HFF-Myc (cell line): ENCODE measurements around the gene RYR1.

Source experiments
- DNase-seq: peaks from one replicate; pipeline ENCODE4 v3.0.0-alpha.2; 2011; ENCODE audit warnings: low read depth; ENCODE audit errors: extremely low read depth
- H3K4me3 ChIP-seq: replicated peaks from 2 replicates; pipeline ENCODE4 v1.5.1; 2011; ENCODE audit warnings: low read depth, mild to moderate bottlenecking, control low read depth, low read length
- TF ChIP-seq, protein P1 (sequence below): IDR thresholded peaks from 2 replicates; pipeline ENCODE4 v1.5.1; 2012; ENCODE audit warnings: mild to moderate bottlenecking, low read depth, low read length, control low read depth; ENCODE audit errors: missing control alignments

Gene RYR1

DNA sequence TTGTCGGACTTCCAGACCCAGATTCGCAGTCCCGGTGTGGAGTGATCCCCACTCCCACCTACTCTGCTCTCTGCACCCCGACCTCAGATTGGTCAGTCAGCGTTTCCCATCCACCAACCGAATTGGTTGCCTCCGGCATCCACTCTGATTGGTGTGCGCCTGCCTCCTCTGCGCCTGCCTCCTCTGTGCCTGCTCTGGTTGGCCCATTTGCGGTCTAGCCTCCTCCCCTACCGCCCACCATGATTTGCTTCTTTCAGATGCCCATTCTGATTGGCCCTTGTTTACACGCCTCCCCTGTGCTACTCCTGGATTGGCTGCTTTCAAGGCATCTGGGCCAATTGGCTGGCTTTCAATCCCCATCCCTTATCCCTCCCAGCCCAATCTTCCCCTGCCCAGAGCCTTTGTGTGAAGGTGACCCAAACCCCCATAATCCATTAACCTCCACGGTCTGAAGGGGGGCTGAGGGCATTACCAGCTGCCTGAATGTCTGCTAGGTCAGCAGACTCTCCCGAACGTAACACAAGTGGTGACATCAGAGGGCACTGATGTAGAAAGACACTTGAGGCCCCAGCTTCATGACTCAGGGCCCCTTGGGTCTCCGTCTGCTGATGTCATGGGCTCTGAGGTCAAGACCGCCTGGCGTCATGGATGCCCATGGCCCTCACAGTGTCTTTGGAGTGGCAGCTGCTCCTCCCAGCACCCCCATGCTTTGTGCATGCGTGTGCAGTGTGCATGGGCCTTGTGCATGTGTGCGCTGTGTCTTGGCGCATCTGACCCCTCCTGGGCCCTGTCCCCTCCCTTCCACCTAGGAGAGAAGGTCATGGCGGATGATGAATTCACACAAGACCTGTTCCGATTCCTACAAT lies 103.8 kb downstream of the RYR1 start:
- DNase-seq = no peak
- no peak overlapping the region for H3K4me3 ChIP-seq
- TF ChIP-seq, protein P1, sequence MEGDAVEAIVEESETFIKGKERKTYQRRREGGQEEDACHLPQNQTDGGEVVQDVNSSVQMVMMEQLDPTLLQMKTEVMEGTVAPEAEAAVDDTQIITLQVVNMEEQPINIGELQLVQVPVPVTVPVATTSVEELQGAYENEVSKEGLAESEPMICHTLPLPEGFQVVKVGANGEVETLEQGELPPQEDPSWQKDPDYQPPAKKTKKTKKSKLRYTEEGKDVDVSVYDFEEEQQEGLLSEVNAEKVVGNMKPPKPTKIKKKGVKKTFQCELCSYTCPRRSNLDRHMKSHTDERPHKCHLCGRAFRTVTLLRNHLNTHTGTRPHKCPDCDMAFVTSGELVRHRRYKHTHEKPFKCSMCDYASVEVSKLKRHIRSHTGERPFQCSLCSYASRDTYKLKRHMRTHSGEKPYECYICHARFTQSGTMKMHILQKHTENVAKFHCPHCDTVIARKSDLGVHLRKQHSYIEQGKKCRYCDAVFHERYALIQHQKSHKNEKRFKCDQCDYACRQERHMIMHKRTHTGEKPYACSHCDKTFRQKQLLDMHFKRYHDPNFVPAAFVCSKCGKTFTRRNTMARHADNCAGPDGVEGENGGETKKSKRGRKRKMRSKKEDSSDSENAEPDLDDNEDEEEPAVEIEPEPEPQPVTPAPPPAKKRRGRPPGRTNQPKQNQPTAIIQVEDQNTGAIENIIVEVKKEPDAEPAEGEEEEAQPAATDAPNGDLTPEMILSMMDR = no peak

DNA sequence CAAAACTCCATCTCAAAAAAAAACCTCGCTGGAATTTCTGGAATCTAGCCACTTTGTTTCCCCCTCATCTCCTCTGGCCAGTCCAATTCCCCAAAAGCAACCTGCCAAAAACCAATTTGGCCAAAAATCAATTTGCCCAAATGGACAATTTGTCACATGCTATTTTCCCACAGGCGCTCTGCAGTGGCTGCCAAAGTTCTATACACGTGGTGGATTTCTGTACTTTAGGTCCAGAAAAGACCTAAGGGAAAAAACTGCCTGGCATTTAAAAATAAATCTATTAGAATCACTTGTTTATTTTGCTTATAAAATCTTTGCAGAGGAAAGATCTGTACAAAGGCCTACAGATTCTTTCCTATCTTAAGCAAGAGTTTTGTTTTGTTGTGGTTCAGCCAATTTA lies 104.9 kb downstream of the RYR1 start:
- TF ChIP-seq, protein P1 = no peak
- H3K4me3 ChIP-seq = no peak overlapping the region
- no peak for DNase-seq

DNA sequence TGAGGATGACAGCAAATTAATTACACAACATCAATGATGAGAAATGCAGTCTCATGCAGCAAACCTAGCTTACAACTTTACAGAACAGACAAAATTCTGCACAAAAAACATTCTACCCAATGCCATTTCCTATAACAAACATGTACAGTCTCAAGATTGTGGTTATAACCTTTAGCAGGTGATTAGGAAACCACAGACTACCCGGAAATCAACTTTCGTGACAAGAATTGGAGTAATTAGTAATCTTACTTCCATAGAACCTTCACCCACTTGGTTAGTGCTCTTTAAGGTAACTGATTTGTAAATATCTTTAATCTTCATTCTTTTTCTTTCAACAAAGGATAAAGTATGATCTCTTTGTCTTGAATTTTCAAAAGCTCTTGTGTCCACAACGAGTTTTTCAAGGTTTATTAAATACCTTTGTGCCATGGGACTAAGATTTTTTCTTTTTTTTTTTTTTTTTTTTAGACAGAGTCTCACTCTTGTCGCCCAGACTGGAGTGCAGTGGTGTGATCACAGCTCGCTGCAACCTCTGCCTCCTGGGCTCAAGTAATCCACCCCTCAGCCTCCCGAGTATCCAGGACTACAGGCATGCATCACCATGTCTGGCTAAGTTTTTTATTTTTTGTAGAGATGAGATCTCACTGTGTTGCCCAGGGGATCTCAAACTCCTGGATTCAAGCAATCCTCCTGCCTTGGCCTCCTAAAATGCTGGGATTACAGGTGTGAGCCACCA lies 105.5 kb downstream of the RYR1 start:
- H3K4me3 ChIP-seq = no peak overlapping the region
- TF ChIP-seq, protein P1 = no peak
- DNase-seq = no peak

DNA sequence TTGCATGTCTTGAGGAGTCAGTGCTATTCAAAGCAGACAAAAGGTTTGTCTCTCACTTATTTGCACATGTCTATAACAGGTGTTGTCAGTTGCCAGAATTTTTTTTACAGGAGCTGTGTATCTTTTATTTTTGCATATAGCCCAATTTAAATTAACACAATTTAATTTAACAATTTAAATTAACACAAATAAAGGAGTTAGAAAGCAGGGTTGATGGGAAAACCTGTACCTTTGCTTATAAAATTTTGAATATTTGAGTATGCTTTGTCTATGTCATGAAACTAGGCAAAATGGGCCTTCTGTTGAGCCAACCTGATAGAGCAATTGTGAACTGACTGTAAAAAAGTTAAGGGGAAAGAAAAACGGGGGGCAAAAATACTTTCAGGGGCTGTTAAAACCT lies 106.3 kb downstream of the RYR1 start:
- no peak for DNase-seq
- TF ChIP-seq, protein P1 = no peak
- no peak overlapping the region for H3K4me3 ChIP-seq

DNA sequence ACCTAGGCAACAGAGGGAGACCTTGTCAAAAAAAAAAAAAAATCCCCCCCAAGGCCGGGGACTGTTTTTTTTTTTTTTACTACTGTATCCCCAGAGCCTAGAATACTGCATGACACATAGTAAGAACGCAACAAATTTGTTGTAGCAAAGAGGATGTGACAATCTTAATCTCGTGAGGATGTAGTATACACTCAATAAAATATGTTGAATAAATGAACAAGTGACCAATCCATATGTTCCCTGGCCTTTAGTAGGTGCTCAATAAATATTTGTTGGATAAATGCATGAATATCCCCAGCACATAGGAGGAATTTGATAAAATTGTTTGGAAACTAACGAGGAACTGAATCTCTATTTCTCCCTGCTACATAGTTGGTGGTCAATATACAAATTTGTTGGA lies 108.5 kb downstream of the RYR1 start:
- H3K4me3 ChIP-seq = no peak overlapping the region
- TF ChIP-seq, protein P1 = no peak
- no peak for DNase-seq

DNA sequence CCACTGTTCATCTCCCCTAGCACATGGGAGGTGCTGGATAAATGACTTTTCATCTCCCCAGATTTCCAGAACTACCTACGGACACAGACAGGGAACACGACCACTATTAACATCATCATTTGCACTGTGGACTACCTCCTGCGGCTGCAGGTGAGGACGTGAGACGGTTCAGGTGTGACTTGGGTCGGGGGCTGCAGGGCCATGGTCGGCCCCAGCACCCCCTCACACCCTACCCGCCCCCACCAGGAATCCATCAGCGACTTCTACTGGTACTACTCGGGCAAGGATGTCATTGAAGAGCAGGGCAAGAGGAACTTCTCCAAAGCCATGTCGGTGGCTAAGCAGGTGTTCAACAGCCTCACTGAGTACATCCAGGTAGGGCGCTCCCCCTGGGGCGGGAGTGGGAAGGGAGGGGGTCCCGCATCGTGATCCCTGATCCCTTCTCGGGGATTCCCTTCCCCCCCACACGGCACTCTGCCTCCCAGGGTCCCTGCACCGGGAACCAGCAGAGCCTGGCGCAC lies 109.9 kb downstream of the RYR1 start:
- DNase-seq = no peak
- no peak overlapping the region for H3K4me3 ChIP-seq
- TF ChIP-seq, protein P1 = no peak
